Fibroblast of skin of left biceps (primary cell): ENCODE measurements around the gene FBXL7.
A peak's percentile ranks its signal among the peaks of the same experiment; 100 is the strongest.

ENCODE experiments used
- DNase-seq, 2 experiments: peaks; one replicate each; pipeline ENCODE4 v3.0.0-alpha.2; 2013; ENCODE audit warnings: low read depth in 2 of 2

FBXL7 gene

GRCh38 chr5:15711892-15712291 is 211.9 kb downstream of the FBXL7 start:
- no peak for DNase-seq

- no peak for DNase-seq
Measured at GRCh38 chr5:15715535-15715934, 215.6 kb downstream of the FBXL7 start.

DNA sequence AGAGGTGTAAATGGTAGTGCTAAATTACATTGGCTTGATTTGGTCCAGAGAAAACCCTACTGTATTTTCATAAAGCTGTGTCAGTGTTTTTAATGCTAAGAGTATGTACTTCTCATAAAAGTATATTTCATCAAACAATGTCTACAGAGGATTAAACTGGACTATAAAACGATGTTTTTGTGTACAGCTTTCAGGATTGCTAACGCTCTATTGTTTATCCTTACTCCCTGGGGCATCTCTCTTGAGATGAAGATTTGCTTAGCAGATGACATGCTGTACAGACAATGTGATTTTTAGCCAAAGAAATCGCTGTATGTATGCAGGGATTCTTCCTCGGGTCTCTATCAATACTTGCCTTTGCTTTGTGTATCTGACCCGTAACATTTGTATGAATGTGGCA is 216.0 kb downstream of the FBXL7 start:
- DNase-seq = no peak

- no peak for DNase-seq
Measured at GRCh38 chr5:15717001-15717400, 217.0 kb downstream of the FBXL7 start.

DNA sequence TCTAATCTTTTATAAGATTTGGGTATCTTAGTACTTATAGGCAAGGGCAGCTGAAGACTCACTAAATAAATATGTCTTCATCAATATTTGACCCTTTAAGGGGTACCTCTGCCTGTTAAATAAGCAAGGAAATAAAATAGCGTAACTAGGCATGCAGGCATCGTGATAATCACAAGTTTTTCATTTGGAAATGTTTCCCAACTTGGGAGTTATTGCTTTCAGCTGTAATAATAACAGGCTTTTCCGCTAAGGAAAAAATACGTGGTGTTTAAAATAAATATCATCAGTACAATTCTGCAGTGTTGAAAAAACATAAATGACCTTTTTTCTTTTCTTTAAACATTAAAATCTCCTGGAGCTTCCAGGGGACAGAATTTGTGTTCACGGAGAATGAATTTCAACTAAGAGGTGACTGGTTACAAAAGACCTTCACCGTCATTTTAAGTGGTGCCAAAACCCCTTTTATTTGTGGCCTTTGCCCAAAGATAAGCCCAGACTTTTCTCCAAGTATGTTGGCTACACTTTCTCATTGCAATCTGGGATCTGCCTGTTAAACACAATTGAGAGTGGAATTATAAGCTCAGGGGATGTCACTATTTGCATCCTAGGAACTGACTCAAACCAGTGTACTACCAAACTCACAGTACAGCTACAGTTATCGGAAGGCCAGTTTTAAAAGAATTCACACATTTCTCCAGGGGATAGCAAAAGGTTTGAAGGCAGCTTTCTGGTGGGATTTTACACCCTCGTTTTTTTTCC is 218.6 kb downstream of the FBXL7 start:
- no peak for DNase-seq

GRCh38 chr5:15719784-15720183 is 219.8 kb downstream of the FBXL7 start:
- DNase-seq = no peak

DNA sequence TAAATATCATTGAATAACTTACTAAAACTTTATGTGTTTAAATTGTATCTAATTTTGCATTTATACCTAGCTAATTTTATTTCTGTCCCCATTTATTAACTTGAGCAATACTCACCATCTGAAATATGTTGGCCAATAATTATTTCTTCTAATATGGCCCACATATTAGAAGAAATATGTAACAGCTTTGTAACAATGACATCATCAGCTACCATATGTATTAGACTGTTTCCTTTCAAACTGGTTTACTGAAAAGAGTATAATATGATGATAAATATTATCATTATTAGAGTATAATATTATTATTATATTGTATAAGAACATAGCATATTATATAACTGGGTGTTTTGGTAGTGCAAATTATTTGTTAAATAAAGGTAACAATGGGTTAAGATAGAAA is 220.5 kb downstream of the FBXL7 start:
- no peak for DNase-seq

- no peak for DNase-seq
Measured at GRCh38 chr5:15722305-15722704, 222.3 kb downstream of the FBXL7 start.

DNA sequence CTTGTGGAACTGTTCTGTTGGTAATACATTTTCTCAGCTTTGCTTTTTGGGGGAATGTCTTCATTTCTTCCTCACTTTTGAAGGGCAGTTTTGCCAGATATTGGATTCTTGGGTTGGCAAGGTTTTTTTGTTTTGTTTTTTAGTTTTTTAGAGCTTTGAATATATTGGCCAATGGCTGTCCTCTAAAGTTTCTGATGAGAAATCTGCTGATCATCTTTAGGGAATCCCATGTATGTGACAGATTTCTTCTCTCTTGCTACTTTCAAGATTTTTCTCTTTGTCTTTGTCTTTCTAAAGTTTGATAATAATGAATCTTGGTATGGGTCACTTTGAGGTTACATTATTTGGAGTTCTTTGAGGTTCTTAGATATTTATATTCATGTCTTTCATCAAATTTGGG is 227.4 kb downstream of the FBXL7 start:
- DNase-seq = no peak

DNA sequence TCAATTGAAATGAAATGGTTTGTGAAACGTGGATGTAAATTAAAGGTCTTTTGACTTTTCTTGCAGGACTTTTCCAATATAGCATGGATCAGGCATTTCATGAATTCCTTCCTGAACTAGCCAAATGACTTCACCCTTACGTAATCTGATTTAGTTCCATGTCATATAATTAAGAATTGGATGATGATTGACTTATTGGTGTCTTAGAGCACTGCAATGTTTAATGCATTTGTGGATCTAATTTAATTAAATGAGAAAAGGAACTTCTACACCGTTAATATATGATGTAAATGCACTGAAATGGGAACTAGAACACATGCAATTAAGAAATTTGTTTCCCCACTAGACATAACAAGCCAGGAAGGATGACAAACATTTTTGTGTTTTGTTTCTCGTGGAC is 228.8 kb downstream of the FBXL7 start:
- DNase-seq = no peak

DNA sequence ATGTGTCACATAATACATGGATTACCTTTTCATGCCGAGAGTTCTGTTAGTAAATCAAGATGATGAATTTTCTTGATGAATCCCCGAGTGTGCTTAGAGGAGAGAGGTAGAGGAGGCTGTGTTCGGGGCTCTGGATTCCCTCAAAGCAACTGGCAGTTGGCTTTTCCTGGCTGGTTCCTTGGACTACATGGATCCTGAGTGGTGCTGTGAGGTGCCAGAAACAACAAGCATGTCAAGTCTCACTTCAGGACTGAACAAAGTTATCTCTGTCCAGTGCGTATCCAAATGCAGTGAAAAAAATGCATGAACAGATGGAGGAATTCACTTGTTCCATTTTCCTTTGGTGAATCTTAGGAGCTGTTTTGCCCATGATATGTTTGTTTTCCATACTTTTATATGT is 231.7 kb downstream of the FBXL7 start:
- DNase-seq = no peak

DNA sequence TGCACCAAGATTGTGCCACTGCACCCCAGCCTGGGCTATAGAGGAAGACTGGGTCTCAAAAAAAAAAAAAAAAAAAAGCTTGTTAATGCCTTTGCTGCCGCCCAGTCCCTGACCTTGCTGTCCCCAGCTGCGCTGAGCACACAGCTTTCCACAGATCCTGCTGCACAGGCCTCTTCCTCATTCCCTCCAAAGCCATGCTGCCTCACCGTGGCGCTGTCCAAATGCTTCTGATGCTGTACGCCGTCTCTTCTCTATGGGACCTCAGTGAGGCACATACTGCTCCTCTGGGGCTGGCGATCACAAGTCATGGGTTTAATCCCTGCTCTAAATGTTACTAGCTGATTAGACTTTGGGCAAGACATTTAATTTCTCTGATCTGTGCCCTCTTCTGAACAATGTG is 234.1 kb downstream of the FBXL7 start:
- no peak for DNase-seq

GRCh38 chr5:15737036-15737821 is 237.2 kb downstream of the FBXL7 start:
- DNase-seq = no peak

DNA sequence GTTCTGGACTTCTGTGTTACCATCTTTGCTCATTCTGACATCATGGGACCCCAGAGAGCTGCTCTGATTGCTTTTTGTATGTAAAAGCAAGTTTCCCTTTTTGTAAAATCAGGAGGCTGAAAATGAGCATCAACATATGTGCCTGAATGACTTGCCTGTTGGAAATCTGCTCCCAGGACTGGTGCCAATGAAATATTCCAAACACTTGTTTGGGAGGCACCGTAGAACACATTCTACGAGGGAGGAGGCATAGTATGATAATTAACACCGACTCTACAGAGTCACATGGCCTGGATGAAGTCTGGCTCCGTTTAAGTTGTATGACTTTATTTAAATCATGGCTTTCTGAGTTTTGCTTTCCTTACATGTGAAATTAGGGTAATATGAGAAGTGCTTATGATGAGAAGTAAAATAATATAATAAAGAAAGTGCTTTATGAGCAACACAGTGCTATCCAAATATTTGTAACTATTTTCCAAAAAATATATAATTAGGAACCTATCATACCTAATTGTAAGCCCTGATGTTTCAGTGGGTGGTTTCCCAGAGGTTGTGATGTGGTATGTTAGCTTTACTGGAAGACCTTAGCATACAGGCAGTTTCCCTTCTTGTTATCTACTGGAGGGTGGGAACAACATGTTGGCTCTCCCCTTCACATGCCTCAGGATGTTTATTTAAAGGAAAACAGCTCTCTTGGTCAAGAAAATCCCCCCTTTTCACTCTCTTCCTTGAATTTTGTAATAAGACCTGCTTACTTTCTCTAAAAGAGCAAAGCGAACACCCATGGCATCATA is 238.1 kb downstream of the FBXL7 start:
- DNase-seq = peak; percentile 32 to 48

DNA sequence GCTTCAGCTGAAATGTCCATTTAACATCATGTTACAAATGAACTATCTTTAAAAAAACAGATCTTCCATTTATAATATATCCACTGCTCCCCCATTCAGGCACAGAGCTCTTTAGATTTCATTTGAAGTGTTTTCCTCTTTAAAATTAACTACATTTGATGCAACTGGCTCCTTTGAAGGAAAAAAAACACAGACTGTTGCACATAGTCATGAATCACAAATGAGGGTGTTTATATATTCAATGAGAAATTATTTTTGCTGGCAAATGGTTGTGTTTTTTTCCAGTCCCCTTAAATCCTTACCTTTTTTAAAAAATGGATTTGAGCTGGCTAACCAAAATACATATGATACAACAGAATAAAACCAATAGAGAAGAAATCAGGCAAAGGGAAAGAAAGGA is 240.4 kb downstream of the FBXL7 start:
- no peak for DNase-seq

GRCh38 chr5:15741591-15741990 is 241.6 kb downstream of the FBXL7 start:
- DNase-seq = no peak

DNA sequence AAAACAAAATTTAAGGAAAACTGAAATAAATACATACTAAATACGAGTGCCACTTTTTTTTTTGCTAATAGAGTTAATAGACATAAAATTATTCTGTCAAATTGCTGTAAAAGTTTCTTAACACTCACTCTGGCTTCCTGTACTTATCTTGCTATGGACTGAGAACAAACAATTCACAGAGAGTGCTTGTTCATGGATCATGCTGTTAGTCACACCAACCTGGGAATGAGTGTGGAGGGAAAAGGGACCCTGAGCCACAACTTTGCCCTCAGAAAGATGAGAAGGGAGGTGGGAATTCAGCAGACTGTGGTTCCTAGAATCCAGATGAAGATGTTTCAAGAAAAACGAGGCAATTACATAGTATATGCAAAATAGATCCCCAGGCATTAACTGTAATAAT is 246.9 kb downstream of the FBXL7 start:
- DNase-seq = no peak

- no peak for DNase-seq
Measured at GRCh38 chr5:15748266-15748665, 248.3 kb downstream of the FBXL7 start.

GRCh38 chr5:15752663-15753285 is 252.8 kb downstream of the FBXL7 start:
- no peak for DNase-seq

DNA sequence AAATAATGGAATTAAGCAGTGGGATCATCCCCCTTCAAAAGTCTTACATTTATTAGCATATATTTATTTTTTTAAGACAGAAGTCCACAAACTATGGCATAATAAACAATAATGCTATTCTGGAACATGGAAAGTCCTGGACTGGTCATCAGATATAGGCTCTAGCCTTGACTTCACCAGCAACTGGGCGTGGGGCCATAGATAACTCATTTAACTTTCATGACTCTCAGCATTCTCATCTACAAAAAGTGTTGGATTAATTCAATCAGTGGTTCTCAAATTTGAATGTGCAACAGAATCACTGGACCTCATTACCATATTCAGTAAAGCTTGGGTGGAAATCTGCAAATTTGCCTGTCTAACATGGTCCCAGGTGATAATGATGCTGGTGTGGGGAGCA is 253.8 kb downstream of the FBXL7 start:
- no peak for DNase-seq

- peak; percentile 80 to 84 for DNase-seq
Measured at GRCh38 chr5:15757103-15757502, 257.1 kb downstream of the FBXL7 start.

DNA sequence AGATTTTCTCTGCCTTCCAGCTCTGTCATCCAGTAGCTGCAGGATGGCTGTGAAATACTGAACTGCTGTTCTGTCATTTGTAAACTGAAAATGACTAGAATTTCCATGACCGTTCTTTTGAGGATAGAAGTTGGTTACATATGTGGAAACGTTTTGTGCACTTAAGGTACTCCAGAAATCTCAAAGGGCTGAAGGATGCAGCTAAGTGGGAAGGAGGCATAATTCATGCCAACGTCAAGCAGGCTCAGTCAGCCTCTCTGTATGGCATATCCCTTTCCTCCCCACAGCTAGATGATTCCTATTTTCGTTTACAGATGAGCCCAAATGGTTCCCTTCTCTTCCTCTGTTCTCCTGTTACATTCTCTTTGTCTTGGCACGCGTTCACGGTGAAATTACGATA is 257.6 kb downstream of the FBXL7 start:
- DNase-seq = no peak
